Neutrophil (primary cell): ENCODE data around the gene SLC6A9.

Source experiments
- H3K27ac ChIP-seq: fragments of 200-600 bp; sonication (generic); 2 replicates; pipeline ENCODE4 v1.5.1; 2016; ENCODE audit warnings: mild to moderate bottlenecking, moderate library complexity
- H3K27me3 ChIP-seq: fragments of 200-600 bp; sonication (generic); 2 replicates; pipeline ENCODE4 v1.6.0; 2016; ENCODE audit warnings: mild to moderate bottlenecking
- H3K36me3 ChIP-seq: fragments of 200-600 bp; sonication (generic); 2 replicates; pipeline ENCODE4 v1.5.1; 2017
- H3K4me1 ChIP-seq, 2 experiments: fragments of 200-600 bp in 1 of 2; sonication (generic) in 1 of 2; 1 replicate in 1 of 2; 2 replicates in 1 of 2; pipeline versions ENCODE4 v1.5.1 to v1.6.1; 2013 to 2016; ENCODE audit warnings: low read depth in 1 of 2, low read length in 1 of 2, mild to moderate bottlenecking in 1 of 2, moderate library complexity in 1 of 2; ENCODE audit not compliant: control insufficient read depth in 1 of 2, insufficient read depth in 1 of 2
- H3K4me3 ChIP-seq, 2 experiments: fragments of 200-600 bp in 1 of 2; sonication (generic) in 1 of 2; 1 replicate in 1 of 2; 2 replicates in 1 of 2; pipeline ENCODE4 v1.5.1; 2013 to 2016; ENCODE audit warnings: low read depth in 1 of 2, low read length in 1 of 2, mild to moderate bottlenecking in 1 of 2, moderate library complexity in 1 of 2
- H3K9me3 ChIP-seq: fragments of 200-600 bp; sonication (generic); 2 replicates; pipeline ENCODE4 v1.5.1; 2016
- CTCF ChIP-seq: fragments of 200-600 bp; sonication (generic); IDR thresholded peaks from 2 replicates; pipeline ENCODE4 v1.5.1; 2016; ENCODE audit warnings: antibody characterized with exemption

SLC6A9 gene

DNA sequence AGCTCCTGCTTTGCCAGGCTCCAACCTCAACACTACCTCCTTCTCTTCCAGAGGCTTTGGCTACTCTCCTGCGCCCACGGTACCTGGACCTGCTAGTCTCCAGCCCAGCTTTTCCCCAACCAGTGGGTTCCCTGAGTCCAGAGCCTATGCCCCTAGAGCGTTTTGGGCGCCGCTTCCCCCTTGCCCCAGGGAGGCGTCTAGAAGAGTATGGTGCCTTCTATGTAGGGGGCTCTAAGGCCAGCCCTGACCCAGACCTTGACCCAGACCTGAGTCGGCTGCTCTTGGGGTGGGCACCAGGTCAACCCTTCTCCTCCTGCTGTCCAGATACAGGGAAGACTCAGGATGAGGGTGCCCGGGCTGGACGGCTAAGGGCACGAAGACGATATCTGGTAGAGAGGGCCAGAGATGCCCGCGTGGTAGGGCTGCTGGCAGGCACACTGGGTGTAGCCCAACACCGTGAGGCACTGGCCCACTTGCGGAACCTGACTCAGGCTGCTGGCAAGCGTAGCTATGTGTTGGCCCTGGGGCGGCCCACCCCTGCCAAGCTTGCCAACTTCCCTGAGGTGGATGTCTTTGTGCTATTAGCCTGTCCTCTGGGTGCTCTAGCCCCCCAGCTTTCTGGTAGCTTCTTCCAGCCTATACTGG is 59.8 kb downstream of the SLC6A9 start:
- Histone ChIP-seq H3K36me3 (peaks cover 15% of the 10 kb centered on the region), H3K27me3 (no peaks in the 10 kb centered on the region), H3K27ac (no peak overlapping the region), H3K4me1 (peaks cover 32 to 36% of the 10 kb centered on the region in 2 experiments), H3K9me3 (no peaks in the 10 kb centered on the region), H3K4me3 (no peak overlapping the region)
- TF ChIP-seq CTCF: no peak

DNA sequence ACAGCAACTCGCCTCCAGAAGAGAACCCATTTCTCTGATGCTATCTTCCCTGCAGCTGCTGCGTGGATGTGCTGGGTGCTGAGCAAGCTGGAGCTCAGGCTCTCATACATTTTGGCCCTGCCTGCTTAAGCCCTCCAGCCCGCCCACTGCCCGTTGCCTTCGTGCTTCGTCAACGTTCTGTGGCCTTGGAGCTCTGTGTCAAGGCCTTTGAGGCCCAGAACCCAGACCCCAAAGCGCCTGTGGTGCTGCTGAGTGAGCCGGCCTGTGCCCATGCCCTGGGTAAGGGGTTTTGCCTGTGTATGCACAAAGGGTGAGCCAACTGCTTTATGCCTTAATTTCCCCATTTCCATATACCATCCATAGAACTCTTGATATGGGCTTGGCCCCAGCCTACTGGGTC is 60.4 kb downstream of the SLC6A9 start:
- no peak for TF ChIP-seq CTCF

GRCh38 chr1:43970502-43970901 is 60.8 kb downstream of the SLC6A9 start:
- peak overlapping the region; percentile 51 to 69 for H3K4me3 ChIP-seq
- H3K4me1 ChIP-seq: peaks cover 24 to 26% of the 10 kb centered on the region in 2 experiments
- no peak for TF ChIP-seq CTCF
- H3K36me3 ChIP-seq: peaks cover 13% of the 10 kb centered on the region
- peak overlapping the region; percentile 63 for H3K27ac ChIP-seq
- no peaks in the 10 kb centered on the region for H3K27me3 ChIP-seq
- H3K9me3 ChIP-seq: no peaks in the 10 kb centered on the region

More for the DNA sequence above, 60.4 kb downstream of the SLC6A9 start:
- H3K9me3 ChIP-seq: no peaks in the 10 kb centered on the region
- no peaks in the 10 kb centered on the region for H3K27me3 ChIP-seq
- no peak overlapping the region for H3K4me3 ChIP-seq
- peaks cover 15% of the 10 kb centered on the region for H3K36me3 ChIP-seq
- peaks cover 27 to 30% of the 10 kb centered on the region in 2 experiments for H3K4me1 ChIP-seq
- no peak overlapping the region for H3K27ac ChIP-seq

GRCh38 chr1:43969746-43970466 is 61.4 kb downstream of the SLC6A9 start, which contains the start of gene DPH2:
TSS of gene DPH2 (plus strand) at chr1:43970010. CDS start at chr1:43970176, 166 bp downstream.
- H3K27ac ChIP-seq: peak within 1 kb of the TSS; percentile 63
- no peaks in the 10 kb centered on the region for H3K9me3 ChIP-seq
- no peak for TF ChIP-seq CTCF
- peaks cover 13% of the 10 kb centered on the region for H3K36me3 ChIP-seq
- H3K4me1 ChIP-seq: peaks cover 27 to 29% of the 10 kb centered on the region in 2 experiments
- no peaks in the 10 kb centered on the region for H3K27me3 ChIP-seq
- H3K4me3 ChIP-seq: peak within 1 kb of the TSS; percentile 51 to 69

DNA sequence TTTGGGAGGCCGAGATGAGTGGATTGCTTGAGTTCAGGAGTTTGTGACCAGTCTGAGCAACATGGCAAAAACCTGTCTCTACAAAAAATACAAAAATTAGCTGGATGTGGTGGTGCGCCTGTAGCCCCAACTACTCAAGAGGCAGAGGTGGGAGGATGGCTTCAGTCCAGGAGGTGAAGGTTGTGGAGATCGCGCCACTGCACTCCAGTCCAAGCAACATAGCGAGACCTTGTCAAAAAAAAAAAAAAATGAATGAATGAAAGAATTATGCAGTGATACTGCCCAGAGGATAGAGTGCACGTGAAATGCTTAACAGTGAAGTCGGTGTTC is 61.9 kb downstream of the SLC6A9 start:
- H3K27ac ChIP-seq: peak overlapping the region; percentile 63
- TF ChIP-seq CTCF: no peak
- peak overlapping the region; percentile 51 to 69 for H3K4me3 ChIP-seq
- no peaks in the 10 kb centered on the region for H3K9me3 ChIP-seq
- H3K4me1 ChIP-seq: peaks cover 30 to 32% of the 10 kb centered on the region in 2 experiments
- peaks cover 13% of the 10 kb centered on the region for H3K36me3 ChIP-seq
- H3K27me3 ChIP-seq: no peaks in the 10 kb centered on the region
